ENCODE measurements around the gene BMPR1A.

Gene BMPR1A

GRCh38 chr10:86801995-86802394 lies 45.6 kb downstream of the BMPR1A start:
- DNase-seq (ENCODE audit: extremely low spot score) = no peak
- TF ChIP-seq BHLHE40 (IDR thresholded peaks at IDR 0.05; ENCODE audit: borderline replicate concordance) = no peak
- TF ChIP-seq CTBP1 (IDR thresholded peaks at IDR 0.05; ENCODE audit: borderline replicate concordance) = no peak
- ChIA-PET POLR2A (no interaction called here), CTCF (interaction anchor here (0.6 kb wide), 1 partner anchor 104 kb away, joined by 8 read pairs; no protein-coding TSS in a partner anchor)

DNA sequence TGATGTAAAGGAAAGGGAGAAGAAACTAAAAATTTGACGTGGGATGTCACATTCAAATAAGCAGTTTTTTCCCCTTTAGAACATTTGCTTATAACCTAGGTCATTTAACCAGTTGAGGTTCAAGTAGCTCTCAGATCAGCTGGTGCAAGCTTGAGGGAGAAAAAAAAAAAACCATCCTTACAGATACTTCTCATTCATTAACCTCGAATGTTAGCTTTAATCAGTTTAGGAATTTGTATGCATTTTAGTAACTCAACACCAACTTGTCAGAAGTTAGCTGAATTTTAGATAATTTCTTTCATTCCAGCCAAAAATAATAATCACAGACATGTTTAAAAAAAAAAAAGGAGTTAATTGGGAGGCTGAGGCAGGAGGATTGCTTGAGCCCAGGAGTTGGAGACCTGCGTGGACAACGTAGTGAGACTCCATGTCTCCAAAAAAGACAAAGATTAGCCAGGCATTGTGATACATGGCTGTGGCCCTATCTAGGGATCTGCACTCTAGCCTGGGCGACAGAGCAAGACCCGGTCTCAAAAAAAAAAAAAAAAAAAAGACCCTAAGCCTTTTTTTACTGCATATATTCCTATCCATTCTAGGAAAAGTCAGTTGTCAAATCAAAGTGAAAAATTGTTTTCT lies 46.2 kb downstream of the BMPR1A start:
- no peak for DNase-seq (ENCODE audit: extremely low spot score)
- TF ChIP-seq SUZ12 (IDR thresholded peaks at IDR 0.05) (no peak), FOXK2 (IDR thresholded peaks at IDR 0.05) (no peak), L3MBTL2 (conservative IDR thresholded peaks at IDR 0.05) (no peak)
- ChIA-PET CTCF (interaction anchor here (0.6 kb wide), 1 partner anchor 103 kb away, joined by 8 read pairs; no protein-coding TSS in a partner anchor), POLR2A (no interaction called here)

- no peak for TF ChIP-seq PKNOX1 (IDR thresholded peaks at IDR 0.05)
- no peak for TF ChIP-seq SUZ12 (IDR thresholded peaks at IDR 0.05)
- TF ChIP-seq FOXK2 (IDR thresholded peaks at IDR 0.05) = no peak
- no peak for DNase-seq (ENCODE audit: extremely low spot score)
- POLR2A ChIA-PET = no interaction called here
- CTCF ChIA-PET = no interaction called here
These were observed 46.7 kb downstream of the BMPR1A start for GRCh38 chr10:86803156-86803555.

- POLR2A ChIA-PET = no interaction called here
These were observed 48.4 kb downstream of the BMPR1A start for GRCh38 chr10:86804805-86805204.

GRCh38 chr10:86813101-86813500 lies 56.7 kb downstream of the BMPR1A start:
- no peak for TF ChIP-seq HDGF (IDR thresholded peaks at IDR 0.05; ENCODE audit: borderline replicate concordance)
- no peak for TF ChIP-seq L3MBTL2 (conservative IDR thresholded peaks at IDR 0.05)
- TF ChIP-seq SP1 (IDR thresholded peaks at IDR 0.05) = no peak
- TF ChIP-seq BHLHE40 (IDR thresholded peaks at IDR 0.05; ENCODE audit: borderline replicate concordance) = no peak
- no peak for TF ChIP-seq ZNF384 (IDR thresholded peaks at IDR 0.05)
- TF ChIP-seq ARNT (IDR thresholded peaks at IDR 0.05) = no peak
- no peak for TF ChIP-seq NFRKB (IDR thresholded peaks at IDR 0.05)
- TF ChIP-seq ELF4 (IDR thresholded peaks at IDR 0.05) = no peak
- TF ChIP-seq CTBP1 (IDR thresholded peaks at IDR 0.05; ENCODE audit: borderline replicate concordance) = no peak
- no peak for TF ChIP-seq LEF1 (IDR thresholded peaks at IDR 0.05; ENCODE audit: borderline replicate concordance)
- TF ChIP-seq FOXK2 (IDR thresholded peaks at IDR 0.05) = no peak
- no peak for TF ChIP-seq FOXA1 (IDR thresholded peaks at IDR 0.05)
- TF ChIP-seq PKNOX1 (IDR thresholded peaks at IDR 0.05) = no peak
- no peak for TF ChIP-seq FOXM1 (IDR thresholded peaks at IDR 0.05; ENCODE audit: borderline replicate concordance)
- no peak for TF ChIP-seq TARDBP (IDR thresholded peaks at IDR 0.05)
- no peak for TF ChIP-seq SUZ12 (IDR thresholded peaks at IDR 0.05)

More at GRCh38 chr10:86804805-86805204, 48.4 kb downstream of the BMPR1A start:
- DNase-seq (ENCODE audit: extremely low spot score) = no peak
- CTCF ChIA-PET = interaction anchor here (0.6 kb wide), 2 partner anchors 9 to 11 kb away, joined by 3 read pairs; no protein-coding TSS in a partner anchor
- TF ChIP-seq ZNF384 (IDR thresholded peaks at IDR 0.05) (no peak), PKNOX1 (IDR thresholded peaks at IDR 0.05) (no peak), BHLHE40 (IDR thresholded peaks at IDR 0.05; ENCODE audit: borderline replicate concordance) (no peak), SUZ12 (IDR thresholded peaks at IDR 0.05) (no peak), L3MBTL2 (conservative IDR thresholded peaks at IDR 0.05) (no peak), NFRKB (IDR thresholded peaks at IDR 0.05) (no peak), LEF1 (IDR thresholded peaks at IDR 0.05; ENCODE audit: borderline replicate concordance) (no peak)

DNA sequence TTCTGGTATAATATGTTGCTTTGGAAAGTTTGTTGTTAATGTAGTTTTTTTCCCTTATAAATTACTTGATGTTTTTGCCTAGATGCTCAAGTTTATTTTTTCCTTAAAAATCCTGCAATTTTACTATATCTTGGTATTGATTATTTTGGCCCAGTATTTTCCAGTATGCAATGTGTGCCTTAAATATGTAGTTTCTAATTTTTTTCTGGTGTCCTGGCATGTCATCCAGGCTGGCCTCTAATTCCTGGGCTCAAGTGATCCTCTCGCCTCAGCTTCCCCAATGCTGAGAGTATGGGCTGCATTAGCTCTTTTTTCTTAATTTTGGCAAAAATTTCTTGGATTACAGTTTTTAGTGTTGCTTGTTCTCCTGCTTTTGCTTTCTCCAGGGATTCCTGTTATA lies 57.6 kb downstream of the BMPR1A start:
- no peak for DNase-seq (ENCODE audit: extremely low spot score)
- TF ChIP-seq ELF4 (IDR thresholded peaks at IDR 0.05) (no peak), SP1 (IDR thresholded peaks at IDR 0.05) (no peak), NFRKB (IDR thresholded peaks at IDR 0.05) (no peak), PKNOX1 (IDR thresholded peaks at IDR 0.05) (no peak), FOXK2 (IDR thresholded peaks at IDR 0.05) (no peak), L3MBTL2 (conservative IDR thresholded peaks at IDR 0.05) (no peak), TARDBP (IDR thresholded peaks at IDR 0.05) (no peak), CTBP1 (IDR thresholded peaks at IDR 0.05; ENCODE audit: borderline replicate concordance) (no peak), FOXA1 (IDR thresholded peaks at IDR 0.05) (no peak), ARNT (IDR thresholded peaks at IDR 0.05) (no peak), LEF1 (IDR thresholded peaks at IDR 0.05; ENCODE audit: borderline replicate concordance) (no peak), HDGF (IDR thresholded peaks at IDR 0.05; ENCODE audit: borderline replicate concordance) (no peak), ZNF384 (IDR thresholded peaks at IDR 0.05) (no peak), BHLHE40 (IDR thresholded peaks at IDR 0.05; ENCODE audit: borderline replicate concordance) (no peak), FOXM1 (IDR thresholded peaks at IDR 0.05; ENCODE audit: borderline replicate concordance) (no peak), SUZ12 (IDR thresholded peaks at IDR 0.05) (no peak)
- ChIA-PET POLR2A (no interaction called here), CTCF (interaction anchor here (0.6 kb wide), 1 partner anchor 10 kb away, joined by 3 read pairs; no protein-coding TSS in a partner anchor)

More at GRCh38 chr10:86813101-86813500, 56.7 kb downstream of the BMPR1A start:
- DNase-seq (ENCODE audit: extremely low spot score) = no peak
- ChIA-PET CTCF (no interaction called here), POLR2A (no interaction called here)
